ENCODE results near the gene SPOCK3. TPM values are rescaled to one million over a fixed set of nuclear protein-coding genes. Genes with fewer than 3 reads are reported as not detected.
"Not testable (repeated sequence)": the region's sequence is repeated elsewhere in the genome, so short reads cannot be mapped to it uniquely, and the experiment has no call there.

SPOCK3 gene
- 23.6 TPM for total RNA-seq

- DNase-seq (ENCODE audit: low spot score in 2 of 2) = peak; percentile 52 to 55
- FAIRE-seq = no peak
Measured at GRCh38 chr4:167234316-167234881, at the start of gene SPOCK3. TSS of gene SPOCK3 (minus strand) at chr4:167234494.

GRCh38 chr4:167282171-167282864 lies 48.0 kb upstream of the SPOCK3 start:
- DNase-seq (ENCODE audit: low spot score in 2 of 2) (no peak), FAIRE-seq (no peak)

GRCh38 chr4:167281545-167281944 lies 47.3 kb upstream of the SPOCK3 start:
- not testable (repeated sequence) for DNase-seq (ENCODE audit: low spot score in 2 of 2); FAIRE-seq

- FAIRE-seq (no peak), DNase-seq (ENCODE audit: low spot score in 2 of 2) (no peak)
Measured at GRCh38 chr4:167274351-167274750, 40.1 kb upstream of the SPOCK3 start.

- FAIRE-seq (no peak), DNase-seq (ENCODE audit: low spot score in 2 of 2) (no peak)
Measured at GRCh38 chr4:167265231-167265630, 30.9 kb upstream of the SPOCK3 start.

GRCh38 chr4:167248271-167248670 lies 14.0 kb upstream of the SPOCK3 start:
- FAIRE-seq = no peak
- DNase-seq (ENCODE audit: low spot score in 2 of 2) = no peak

- FAIRE-seq (no peak), DNase-seq (ENCODE audit: low spot score in 2 of 2) (no peak)
Measured at GRCh38 chr4:167239627-167240026, 5.3 kb upstream of the SPOCK3 start.

- no peak for FAIRE-seq
- no peak for DNase-seq (ENCODE audit: low spot score in 2 of 2)
Measured at GRCh38 chr4:167238226-167238625, 3.9 kb upstream of the SPOCK3 start.

- DNase-seq (ENCODE audit: low spot score in 2 of 2) = peak; percentile 36 to 47
Measured at GRCh38 chr4:167233685-167234315, 494 bp downstream of the SPOCK3 start.

GRCh38 chr4:167232805-167233684 lies 1.2 kb downstream of the SPOCK3 start:
- DNase-seq (ENCODE audit: low spot score in 2 of 2) (no peak), FAIRE-seq (no peak)

More at GRCh38 chr4:167233685-167234315, 494 bp downstream of the SPOCK3 start:
- FAIRE-seq = no peak

GRCh38 chr4:167230744-167231143 lies 3.5 kb downstream of the SPOCK3 start:
- FAIRE-seq (no peak), DNase-seq (ENCODE audit: low spot score in 2 of 2) (no peak)

GRCh38 chr4:167222099-167222498 lies 12.2 kb downstream of the SPOCK3 start:
- no peak for FAIRE-seq

GRCh38 chr4:167221084-167221483 lies 13.2 kb downstream of the SPOCK3 start:
- no peak for DNase-seq (ENCODE audit: low spot score in 2 of 2)
- peak; percentile 10 for FAIRE-seq

More at GRCh38 chr4:167222099-167222498, 12.2 kb downstream of the SPOCK3 start:
- DNase-seq (ENCODE audit: low spot score in 2 of 2) = no peak

- no peak for DNase-seq (ENCODE audit: low spot score in 2 of 2)
- no peak for FAIRE-seq
Measured at GRCh38 chr4:167218022-167218608, 16.2 kb downstream of the SPOCK3 start.

- DNase-seq (ENCODE audit: low spot score in 2 of 2) (no peak), FAIRE-seq (peak; percentile 79)
Measured at GRCh38 chr4:167216783-167217182, 17.5 kb downstream of the SPOCK3 start.

GRCh38 chr4:167210166-167210565 lies 24.1 kb downstream of the SPOCK3 start:
- FAIRE-seq (no peak), DNase-seq (ENCODE audit: low spot score in 2 of 2) (no peak)

GRCh38 chr4:167196344-167197012 lies 37.8 kb downstream of the SPOCK3 start:
- no peak for FAIRE-seq
- DNase-seq (ENCODE audit: low spot score in 2 of 2) = no peak

GRCh38 chr4:167190379-167190778 lies 43.9 kb downstream of the SPOCK3 start:
- no peak for FAIRE-seq
- DNase-seq (ENCODE audit: low spot score in 2 of 2) = no peak

- DNase-seq (ENCODE audit: low spot score in 2 of 2) (no peak), FAIRE-seq (no peak)
Measured at GRCh38 chr4:167185465-167185864, 48.8 kb downstream of the SPOCK3 start.

- DNase-seq (ENCODE audit: low spot score in 2 of 2) (no peak), FAIRE-seq (peak; percentile 91)
Measured at GRCh38 chr4:167183036-167183435, 51.3 kb downstream of the SPOCK3 start.

All from frontal cortex (tissue), 4 donors.